Liver (tissue), 9 donors: ENCODE results near the gene NSUN2. TPM values are rescaled to one million over a fixed set of nuclear protein-coding genes. Genes with fewer than 3 reads are reported as not detected.
A peak's percentile ranks its signal among the peaks of the same experiment; 100 is the strongest.

Experiments used
- DNase-seq: peaks from one replicate; pipeline ENCODE4 v3.0.0-alpha.2; 2017; ENCODE audit warnings: low spot score
- H3K27ac ChIP-seq, 2 donors: one replicate each; pipeline ENCODE4 v1.7.0; 2013; ENCODE audit warnings: inconsistent platforms in 2 of 2, low read length in 2 of 2, control low read depth in 1 of 2, low read depth in 1 of 2, mild to moderate bottlenecking in 1 of 2
- H3K27me3 ChIP-seq, 4 donors: one replicate each; pipeline versions ENCODE4 v1.6.1 to v1.7.0; 2013; ENCODE audit warnings: low read length in 3 of 4, inconsistent platforms in 1 of 4, mild to moderate bottlenecking in 1 of 4, moderate library complexity in 1 of 4; ENCODE audit not compliant: control insufficient read depth in 4 of 4, insufficient read depth in 4 of 4
- H3K36me3 ChIP-seq, 4 donors: one replicate each; pipeline versions ENCODE4 v1.6.1 to v1.7.0; 2013; ENCODE audit warnings: low read length in 3 of 4, mild to moderate bottlenecking in 3 of 4, low read depth in 1 of 4, moderate library complexity in 1 of 4; ENCODE audit not compliant: control insufficient read depth in 4 of 4, insufficient read depth in 3 of 4
- H3K4me1 ChIP-seq, 4 donors: one replicate each; pipeline versions ENCODE4 v1.6.1 to v1.7.0; 2013; ENCODE audit warnings: low read length in 3 of 4, mild to moderate bottlenecking in 3 of 4, moderate library complexity in 1 of 4; ENCODE audit not compliant: control insufficient read depth in 4 of 4, insufficient read depth in 4 of 4
- H3K4me3 ChIP-seq, 3 donors: one replicate each; pipeline versions ENCODE4 v1.6.1 to v1.7.0; 2013; ENCODE audit warnings: low read length in 3 of 3, control low read depth in 1 of 3, low read depth in 1 of 3, mild to moderate bottlenecking in 1 of 3
- H3K9ac ChIP-seq, 2 donors: one replicate each; pipeline ENCODE4 v1.7.0; 2013; ENCODE audit warnings: low read length in 2 of 2, mild to moderate bottlenecking in 2 of 2, moderate library complexity in 2 of 2, control low read depth in 1 of 2, low read depth in 1 of 2
- H3K9me3 ChIP-seq, 4 donors: one replicate each; pipeline versions ENCODE4 v1.6.1 to v1.7.0; 2013; ENCODE audit warnings: low read length in 3 of 4; ENCODE audit not compliant: control insufficient read depth in 4 of 4
- ATF3 ChIP-seq: IDR thresholded peaks from 2 replicates; pipeline ENCODE4 v1.6.1; 2016; ENCODE audit warnings: antibody characterized with exemption
- FOXA1 ChIP-seq: IDR thresholded peaks from 2 replicates; pipeline ENCODE4 v1.6.1; 2016; ENCODE audit warnings: antibody characterized with exemption
- FOXA2 ChIP-seq: IDR thresholded peaks from 2 replicates; pipeline ENCODE4 v1.6.1; 2016; ENCODE audit warnings: antibody characterized with exemption
- HNF4A ChIP-seq, 2 donors: conservative IDR thresholded peaks; 2 replicates each; pipeline ENCODE4 v1.6.1; 2016; ENCODE audit warnings: antibody characterized with exemption in 2 of 2, mild to moderate bottlenecking in 2 of 2
- JUND ChIP-seq, 2 donors: IDR thresholded peaks; 2 replicates each; pipeline ENCODE4 v1.6.1; 2016; ENCODE audit warnings: antibody characterized with exemption in 2 of 2
- MAX ChIP-seq: IDR thresholded peaks from 2 replicates; pipeline ENCODE4 v1.6.1; 2016; ENCODE audit warnings: antibody characterized with exemption
- NR2F2 ChIP-seq: IDR thresholded peaks from 2 replicates; pipeline ENCODE4 v1.6.1; 2016; ENCODE audit warnings: antibody characterized with exemption
- RAD21 ChIP-seq, 2 donors: IDR thresholded peaks; 2 replicates each; pipeline ENCODE4 v1.6.1; 2016; ENCODE audit warnings: antibody characterized with exemption in 2 of 2, mild to moderate bottlenecking in 2 of 2
- REST ChIP-seq: IDR thresholded peaks from 2 replicates; pipeline ENCODE4 v1.6.1; 2016; ENCODE audit warnings: antibody characterized with exemption, mild to moderate bottlenecking
- RXRA ChIP-seq, 2 donors: IDR thresholded peaks; 2 replicates each; pipeline ENCODE4 v1.6.1; 2017 to 2018; ENCODE audit warnings: antibody characterized with exemption in 2 of 2, mild to moderate bottlenecking in 1 of 2
- SP1 ChIP-seq: IDR thresholded peaks from 2 replicates; pipeline ENCODE4 v1.6.1; 2018; ENCODE audit warnings: antibody characterized with exemption, mild to moderate bottlenecking
- TAF1 ChIP-seq: conservative IDR thresholded peaks from 2 replicates; pipeline ENCODE4 v1.6.1; 2016; ENCODE audit warnings: antibody characterized with exemption, mild to moderate bottlenecking
- YY1 ChIP-seq: IDR thresholded peaks from 2 replicates; pipeline ENCODE4 v1.6.1; 2016; ENCODE audit warnings: antibody characterized with exemption, mild to moderate bottlenecking
- ZBTB33 ChIP-seq: IDR thresholded peaks from 2 replicates; pipeline ENCODE4 v1.6.1; 2016; ENCODE audit warnings: antibody characterized with exemption
- WGBS: extraction: QIAGEN DNeasy Blood & Tissue Kit; methylation state at CpG from one replicate; pipeline ENCODE4 v1.1.7; 2013; 5-methylcytosine and 5-hydroxymethylcytosine counted together
- polyA plus RNA-seq, 2 donors: library from polyadenylated mRNA; stranded (reverse) in 1 of 2; unstranded in 1 of 2; fragments of 200-250 nt in 1 of 2; fragments of >200 nt in 1 of 2; fragmentation: Nextera tagmentation in 1 of 2; extraction: Ambion mirVana in 1 of 2; gene quantifications; one replicate each; pipeline versions ENCODE4 v1.2.1 to v1.2.3, GENCODE V29; 2013 to 2015
- total RNA-seq, 2 donors: library from RNA; depleted of rRNA; stranded (reverse); fragments of >200 nt; gene quantifications; one replicate each; pipeline ENCODE4 v1.2.3, GENCODE V29; 2014
- donor health status: healthy.
- donor health status: healthy.
- donor health status: healthy.
- donor health status: healthy.
- donor health status: healthy.

NSUN2 gene
- total and polyA plus RNA-seq, 4 donors, result 26.9 to 52.2 (median 28.1) TPM

GRCh38 chr5:6644794-6645241, 12.0 kb upstream of the NSUN2 start:
- no peak overlapping the region for H3K9ac ChIP-seq
- no peaks in the 10 kb centered on the region for H3K27me3 ChIP-seq
- H3K4me3 ChIP-seq, result no peak overlapping the region
- DNase-seq, result no peak
- H3K27ac ChIP-seq, result no peak overlapping the region
- no peaks in the 10 kb centered on the region for H3K9me3 ChIP-seq
- H3K4me1 ChIP-seq, result no peaks in the 10 kb centered on the region
- TF ChIP-seq TAF1 (no peak), FOXA2 (no peak), JUND (IDR thresholded peaks at IDR 0.05) (no peak)
- WGBS, result 95% methylated on average over 6 of the region's 6 CpGs
- peaks cover 0 to 13% (median 10%) of the 10 kb centered on the region in 4 donors for H3K36me3 ChIP-seq

- no peak for TF ChIP-seq YY1
- TF ChIP-seq FOXA2, result no peak
- Histone ChIP-seq H3K27me3 (no peaks in the 10 kb centered on the region), H3K4me1 (peaks cover 0 to 2% (median under 1%) of the 10 kb centered on the region in 4 donors), H3K9me3 (no peaks in the 10 kb centered on the region), H3K4me3 (no peak overlapping the region), H3K36me3 (peaks cover 0 to 13% (median 10%) of the 10 kb centered on the region in 4 donors), H3K27ac (no peak overlapping the region), H3K9ac (no peak overlapping the region)
- WGBS, result 88% methylated on average over 1 of the region's 1 CpG
- no peak for DNase-seq
Observed at GRCh38 chr5:6642655-6643054, 9.8 kb upstream of the NSUN2 start.

- 79% methylated on average over 4 of the region's 4 CpGs for WGBS
- H3K4me1 ChIP-seq, result peaks cover 8 to 35% (median 24%) of the 10 kb centered on the region in 4 donors
- no peak overlapping the region for H3K4me3 ChIP-seq
- no peak overlapping the region for H3K9ac ChIP-seq
- TF ChIP-seq RXRA (IDR thresholded peaks at IDR 0.05) (no peak), YY1 (no peak), MAX (no peak), NR2F2 (no peak), HNF4A (conservative IDR thresholded peaks at IDR 0.05) (no peak), RAD21 (IDR thresholded peaks at IDR 0.05) (no peak), FOXA1 (no peak), JUND (IDR thresholded peaks at IDR 0.05) (no peak)
- H3K36me3 ChIP-seq, result no peaks in the 10 kb centered on the region
- H3K27me3 ChIP-seq, result no peaks in the 10 kb centered on the region
- no peak for DNase-seq
- no peak overlapping the region for H3K27ac ChIP-seq
- H3K9me3 ChIP-seq, result no peaks in the 10 kb centered on the region
Observed at GRCh38 chr5:6638236-6638635, 5.4 kb upstream of the NSUN2 start.

GRCh38 chr5:6637590-6637989, 4.7 kb upstream of the NSUN2 start:
- no peaks in the 10 kb centered on the region for H3K27me3 ChIP-seq
- no peak overlapping the region for H3K9ac ChIP-seq
- WGBS, result 58% methylated on average over 6 of the region's 6 CpGs
- DNase-seq, result no peak
- no peaks in the 10 kb centered on the region for H3K9me3 ChIP-seq
- H3K27ac ChIP-seq, result peak overlapping the region; percentile 18 to 56
- H3K4me1 ChIP-seq, result peaks cover 8 to 35% (median 24%) of the 10 kb centered on the region in 4 donors
- H3K4me3 ChIP-seq, result no peak overlapping the region
- no peaks in the 10 kb centered on the region for H3K36me3 ChIP-seq
- TF ChIP-seq HNF4A (conservative IDR thresholded peaks at IDR 0.05), result peak; percentile 60 to 61
- peak; percentile 54 to 63 for TF ChIP-seq RXRA (IDR thresholded peaks at IDR 0.05)
- TF ChIP-seq FOXA2, result no peak
- TF ChIP-seq SP1, result peak; percentile 23
- no peak for TF ChIP-seq ATF3
- TF ChIP-seq ZBTB33, result no peak
- TF ChIP-seq REST, result no peak
- no peak for TF ChIP-seq RAD21 (IDR thresholded peaks at IDR 0.05)
- TF ChIP-seq TAF1, result peak; percentile 27
